Renal cortex interstitium (tissue), 11 donors: ENCODE measurements around the gene ELN. TPM values are rescaled to one million over a fixed set of nuclear protein-coding genes. Genes with fewer than 3 reads are reported as not detected.

Experiments
- DNase-seq, 11 donors: peaks; one replicate each; pipeline ENCODE4 v3.0.0-alpha.2; 2013; ENCODE audit warnings: low read depth in 9 of 11, low spot score in 4 of 11; ENCODE audit errors: extremely low read depth in 1 of 11
- polyA plus RNA-seq, 3 donors: library from polyadenylated mRNA; unstranded; fragments of 120-200 nt; gene quantifications; one replicate each; pipeline ENCODE4 v1.2.1, GENCODE V29; 2013; ENCODE audit not compliant: insufficient read length in 3 of 3

Gene ELN
- polyA plus RNA-seq, 3 donors, result 42.8 to 95.7 (median 72.8) TPM

GRCh38 chr7:74052628-74053027 is 24.7 kb downstream of the ELN start:
- DNase-seq, result no peak

GRCh38 chr7:74053589-74054186 is 25.7 kb downstream of the ELN start:
- DNase-seq, result no peak

DNA sequence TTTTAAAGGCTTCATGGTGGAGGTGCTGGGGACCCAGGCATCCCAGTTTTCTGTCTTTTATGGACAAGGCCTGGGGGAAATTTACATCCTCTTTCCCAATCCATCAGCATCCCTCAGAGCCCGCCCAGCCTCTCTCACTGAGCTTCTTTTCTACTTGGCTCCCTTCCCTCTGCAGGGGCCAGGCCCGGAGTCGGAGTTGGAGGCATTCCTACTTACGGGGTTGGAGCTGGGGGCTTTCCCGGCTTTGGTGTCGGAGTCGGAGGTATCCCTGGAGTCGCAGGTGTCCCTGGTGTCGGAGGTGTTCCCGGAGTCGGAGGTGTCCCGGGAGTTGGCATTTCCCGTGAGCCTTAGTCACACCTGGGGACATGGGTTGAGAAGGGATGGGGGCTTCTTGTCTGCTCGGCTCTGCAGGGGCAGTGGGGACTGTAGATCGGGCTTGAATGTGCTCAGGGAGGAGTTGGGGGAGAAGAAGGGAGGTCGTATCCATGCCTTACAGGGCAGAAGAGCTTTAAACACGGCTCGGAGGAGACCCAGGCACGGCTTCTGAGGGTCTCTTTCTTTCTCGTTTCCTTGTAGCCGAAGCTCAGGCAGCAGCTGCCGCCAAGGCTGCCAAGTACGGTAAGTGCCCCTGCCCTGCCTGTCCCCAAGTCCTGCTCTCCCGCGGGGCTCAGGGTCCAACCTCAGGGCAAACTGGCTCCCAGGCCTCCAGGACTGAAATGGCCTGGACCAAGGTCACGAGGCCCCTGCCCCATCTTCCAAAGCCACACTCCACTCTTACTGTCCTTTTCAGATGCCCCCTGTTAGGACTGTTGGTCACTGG is 28.3 kb downstream of the ELN start:
- DNase-seq, result no peak

DNA sequence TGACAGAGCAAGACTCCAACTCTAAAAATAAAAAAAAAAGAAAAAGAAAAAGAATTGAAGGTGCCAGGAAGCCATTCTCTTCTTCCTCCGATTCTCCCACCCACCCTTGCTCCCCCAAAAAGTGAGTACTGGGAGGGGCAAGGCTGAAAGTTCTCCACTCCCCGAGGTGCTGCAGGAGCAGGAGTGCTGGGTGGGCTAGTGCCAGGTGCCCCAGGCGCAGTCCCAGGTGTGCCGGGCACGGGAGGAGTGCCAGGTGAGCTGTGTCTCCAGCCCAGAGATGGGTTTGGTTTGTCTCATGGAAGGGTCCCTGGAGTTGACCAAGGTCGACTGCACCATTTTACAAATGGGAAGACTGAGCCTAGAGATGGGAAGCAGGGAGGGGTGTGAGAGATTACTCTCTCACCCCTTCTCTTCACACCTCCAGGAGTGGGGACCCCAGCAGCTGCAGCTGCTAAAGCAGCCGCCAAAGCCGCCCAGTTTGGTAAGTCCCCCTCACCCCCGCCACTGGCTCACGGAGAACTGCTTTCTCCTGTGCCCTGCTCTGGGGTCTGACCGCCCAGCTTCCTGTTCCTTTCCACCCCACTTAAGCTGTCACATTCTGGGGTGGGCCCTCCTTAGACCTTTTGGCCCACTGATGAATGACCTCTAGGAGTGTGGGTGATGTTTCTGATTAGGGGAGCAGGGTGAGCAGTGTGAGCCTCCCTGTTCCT is 29.4 kb downstream of the ELN start:
- DNase-seq, result no peak

GRCh38 chr7:74057987-74058386 is 30.0 kb downstream of the ELN start:
- DNase-seq, result no peak

DNA sequence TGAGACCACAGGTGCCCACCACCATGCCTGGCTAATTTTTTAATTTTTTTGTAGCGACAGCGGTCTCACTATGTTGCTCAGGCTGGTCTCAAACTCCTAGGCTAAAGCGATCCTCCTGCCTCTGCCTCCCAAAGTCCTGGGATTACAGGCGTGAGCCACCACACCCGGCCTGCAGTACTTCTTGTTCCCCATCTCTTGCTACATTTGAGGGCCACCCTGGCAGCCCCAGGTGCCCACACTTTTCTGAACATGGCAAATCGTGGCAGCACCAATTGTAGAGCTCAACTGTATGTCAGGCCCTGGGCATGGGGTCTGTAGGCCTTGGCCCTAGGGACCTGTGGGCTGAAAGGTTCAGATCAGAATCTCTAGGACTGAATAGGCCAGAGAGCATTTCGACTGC is 30.5 kb downstream of the ELN start:
- no peak for DNase-seq

GRCh38 chr7:74059037-74059436 is 31.1 kb downstream of the ELN start:
- DNase-seq, result no peak

DNA sequence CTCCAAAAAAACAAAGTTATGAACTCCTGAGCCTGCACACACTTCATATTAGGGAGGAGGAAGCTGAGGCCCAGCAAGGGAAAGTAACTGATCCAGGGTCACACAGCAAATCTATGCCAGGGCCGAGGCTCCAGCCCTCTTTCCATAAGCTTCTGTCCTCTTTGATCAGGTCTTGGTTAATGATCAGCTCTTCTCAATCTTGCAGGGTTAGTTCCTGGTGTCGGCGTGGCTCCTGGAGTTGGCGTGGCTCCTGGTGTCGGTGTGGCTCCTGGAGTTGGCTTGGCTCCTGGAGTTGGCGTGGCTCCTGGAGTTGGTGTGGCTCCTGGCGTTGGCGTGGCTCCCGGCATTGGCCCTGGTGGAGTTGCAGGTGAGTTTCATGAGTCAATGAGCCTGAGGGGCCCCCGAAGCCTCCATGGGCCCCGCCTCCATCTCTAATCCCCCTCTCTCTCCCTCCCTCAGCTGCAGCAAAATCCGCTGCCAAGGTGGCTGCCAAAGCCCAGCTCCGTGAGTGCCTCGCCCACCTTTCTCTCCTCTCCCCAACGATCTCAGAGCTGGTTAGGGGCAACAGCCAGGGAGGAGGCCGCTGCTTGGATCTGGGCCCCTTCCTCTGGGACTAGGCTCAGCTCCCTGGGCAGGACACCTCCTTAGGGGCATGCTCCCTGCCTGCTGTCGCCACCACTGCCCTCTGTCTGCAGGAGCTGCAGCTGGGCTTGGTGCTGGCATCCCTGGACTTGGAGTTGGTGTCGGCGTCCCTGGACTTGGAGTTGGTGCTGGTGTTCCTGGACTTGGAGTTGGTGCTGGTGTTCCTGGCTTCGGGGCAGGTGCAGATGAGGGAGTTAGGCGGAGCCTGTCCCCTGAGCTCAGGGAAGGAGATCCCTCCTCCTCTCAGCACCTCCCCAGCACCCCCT is 32.0 kb downstream of the ELN start:
- DNase-seq, result no peak

DNA sequence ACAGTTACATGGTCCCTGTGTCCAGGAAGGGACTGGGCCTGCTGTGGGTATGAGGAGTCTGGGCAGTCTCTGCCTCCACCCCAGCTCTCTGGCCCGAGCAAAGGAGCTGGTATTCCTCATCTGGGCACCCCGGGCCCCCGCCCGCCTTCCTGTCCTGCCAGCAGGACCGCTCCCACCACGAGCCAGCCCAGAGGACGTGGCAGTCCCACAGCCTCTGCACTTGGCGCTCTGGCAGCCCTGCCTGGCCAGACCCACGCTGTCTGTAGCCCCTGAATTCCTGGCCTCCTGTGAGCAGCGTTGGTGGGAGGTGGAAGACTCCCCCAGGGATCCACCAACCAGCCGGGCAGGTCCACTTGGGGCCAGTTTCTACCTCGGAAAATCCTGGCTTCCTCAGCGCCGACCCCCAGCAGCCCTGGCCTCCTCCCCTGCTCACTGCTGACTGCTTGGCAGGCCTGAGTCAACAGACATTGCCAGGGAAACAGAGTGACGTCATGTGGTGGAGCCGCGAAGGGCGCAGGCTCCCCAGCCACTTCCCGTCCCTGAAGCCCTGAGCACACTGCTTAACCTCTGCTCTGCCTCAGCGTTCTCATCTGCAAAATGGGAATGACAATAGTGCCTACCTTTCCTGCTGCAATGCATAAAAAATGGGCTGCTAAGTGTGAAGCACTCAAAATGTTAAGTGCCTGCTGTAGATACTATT is 34.0 kb downstream of the ELN start:
- DNase-seq, result peak in 4 of 11 donors; percentile 25 to 54 (median 44)

DNA sequence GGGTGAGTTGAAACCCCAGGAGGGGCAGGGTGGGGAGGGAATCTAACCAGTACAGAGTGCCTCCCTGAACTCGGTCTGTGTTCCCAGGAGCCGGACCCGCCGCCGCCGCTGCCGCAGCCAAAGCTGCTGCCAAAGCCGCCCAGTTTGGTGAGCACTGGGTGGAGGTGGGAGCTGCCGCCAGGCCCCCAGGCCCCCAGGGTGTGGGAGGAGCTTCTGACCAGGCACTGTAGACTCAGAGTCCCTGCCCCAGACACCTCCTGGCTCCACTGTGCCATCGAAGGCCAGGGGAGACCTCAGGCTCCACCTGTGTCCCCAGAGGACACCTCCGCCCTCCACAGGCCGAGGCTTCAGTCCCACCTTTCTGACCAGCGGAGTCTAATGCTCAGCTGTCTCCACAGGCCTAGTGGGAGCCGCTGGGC is 35.3 kb downstream of the ELN start:
- no peak for DNase-seq

DNA sequence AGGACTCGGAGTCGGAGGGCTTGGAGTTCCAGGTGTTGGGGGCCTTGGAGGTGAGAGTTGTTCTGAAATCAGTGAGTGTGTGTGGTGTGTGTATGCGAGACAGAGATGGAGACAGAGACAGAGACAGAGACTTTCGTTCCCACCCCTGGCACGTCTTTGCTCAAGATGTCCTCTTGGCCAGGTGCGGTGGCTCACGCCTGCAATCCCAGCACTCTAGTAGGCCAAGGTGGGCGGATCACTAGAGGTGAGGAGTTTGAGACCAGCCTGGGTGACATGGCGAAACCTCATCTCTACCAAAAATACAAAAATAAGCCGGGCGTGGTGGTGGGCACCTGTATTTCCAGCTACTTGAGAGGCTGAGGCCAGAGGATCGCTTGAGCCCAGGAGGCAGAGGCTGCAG is 35.7 kb downstream of the ELN start:
- no peak for DNase-seq

DNA sequence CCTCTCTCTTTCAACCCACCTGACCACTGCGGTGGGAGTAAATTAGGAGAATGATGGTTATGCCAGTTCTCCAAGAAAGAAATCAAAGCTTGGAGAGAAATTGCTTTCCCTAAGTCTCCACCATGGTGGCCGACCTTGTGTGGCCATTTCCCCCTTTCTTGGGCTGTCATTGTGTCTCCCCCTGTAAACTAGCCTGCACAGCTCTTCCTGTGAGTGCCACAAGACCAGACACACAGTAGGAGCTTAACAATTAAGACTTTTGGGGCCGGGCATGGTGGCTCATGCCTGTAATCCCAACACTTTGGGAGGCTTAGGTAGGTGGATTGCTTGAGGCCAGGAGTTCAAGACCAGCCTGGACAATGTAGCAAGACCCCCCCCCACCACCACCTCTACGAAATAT is 36.7 kb downstream of the ELN start:
- no peak for DNase-seq

- DNase-seq, result no peak
Observed at GRCh38 chr7:74066626-74067025, 38.7 kb downstream of the ELN start.

- DNase-seq, result no peak
Observed at GRCh38 chr7:74068378-74069085, 40.6 kb downstream of the ELN start.

DNA sequence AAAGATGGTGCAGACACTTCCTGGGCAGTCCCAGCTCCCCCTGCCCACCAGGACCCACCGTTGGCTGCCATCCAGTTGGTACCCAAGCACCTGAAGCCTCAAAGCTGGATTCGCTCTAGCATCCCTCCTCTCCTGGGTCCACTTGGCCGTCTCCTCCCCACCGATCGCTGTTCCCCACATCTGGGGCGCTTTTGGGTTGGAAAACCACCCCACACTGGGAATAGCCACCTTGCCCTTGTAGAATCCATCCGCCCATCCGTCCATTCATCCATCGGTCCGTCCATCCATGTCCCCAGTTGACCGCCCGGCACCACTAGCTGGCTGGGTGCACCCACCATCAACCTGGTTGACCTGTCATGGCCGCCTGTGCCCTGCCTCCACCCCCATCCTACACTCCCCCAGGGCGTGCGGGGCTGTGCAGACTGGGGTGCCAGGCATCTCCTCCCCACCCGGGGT is 41.1 kb downstream of the ELN start:
- no peak for DNase-seq

GRCh38 chr7:74069790-74070618 is 42.0 kb downstream of the ELN start:
- DNase-seq, result no peak

DNA sequence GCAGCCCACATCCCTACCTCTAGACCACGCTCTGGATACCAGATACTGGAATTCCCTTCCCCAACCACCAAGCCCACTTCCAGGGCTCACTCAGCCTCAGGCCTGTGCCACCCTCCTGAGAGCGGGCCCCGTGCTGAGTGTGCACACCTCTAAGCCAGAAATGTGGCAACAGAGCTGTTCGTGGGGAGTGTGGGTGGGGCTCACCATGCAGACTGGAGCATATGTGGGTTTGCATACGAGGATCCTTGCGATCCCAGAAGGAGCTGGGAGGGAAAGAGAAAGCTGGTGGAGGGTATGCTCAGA is 42.6 kb downstream of the ELN start:
- no peak for DNase-seq
